Muscle layer of colon (tissue), 2 donors: ENCODE data around the gene CACNA2D1.

ENCODE experiments used
- H3K27ac ChIP-seq: one replicate; pipeline ENCODE4 v1.7.0; 2013; ENCODE audit warnings: low read depth, mild to moderate bottlenecking, low read length, moderate library complexity
- H3K27me3 ChIP-seq, 2 donors: one replicate each; pipeline ENCODE4 v1.7.0; 2013; ENCODE audit warnings: low read length in 2 of 2, mild to moderate bottlenecking in 2 of 2; ENCODE audit not compliant: insufficient read depth in 2 of 2, control insufficient read depth in 1 of 2
- H3K36me3 ChIP-seq: one replicate; pipeline ENCODE4 v1.7.0; 2013; ENCODE audit warnings: mild to moderate bottlenecking, low read length; ENCODE audit not compliant: insufficient read depth
- H3K4me1 ChIP-seq: one replicate; pipeline ENCODE4 v1.7.0; 2013; ENCODE audit warnings: mild to moderate bottlenecking, low read length; ENCODE audit not compliant: insufficient read depth
- H3K4me3 ChIP-seq, 2 donors: one replicate each; pipeline ENCODE4 v1.7.0; 2013; ENCODE audit warnings: low read length in 2 of 2, low read depth in 1 of 2, mild to moderate bottlenecking in 1 of 2, moderate library complexity in 1 of 2
- H3K9ac ChIP-seq: one replicate; pipeline ENCODE4 v1.7.0; 2013; ENCODE audit warnings: low read length
- H3K9me3 ChIP-seq: one replicate; pipeline ENCODE4 v1.7.0; 2013; ENCODE audit warnings: mild to moderate bottlenecking, low read length
- donor health status: abdominal sarcoma.
- donor health status: Adenocarcinoma of cecum.

CACNA2D1 gene

GRCh38 chr7:82330706-82331215 is 112.8 kb downstream of the CACNA2D1 start:
- Histone ChIP-seq H3K9me3 (no peaks in the 10 kb centered on the region), H3K4me1 (peaks cover 6% of the 10 kb centered on the region), H3K4me3 (no peak overlapping the region), H3K27ac (no peak overlapping the region), H3K36me3 (no peaks in the 10 kb centered on the region), H3K27me3 (no peaks in the 10 kb centered on the region), H3K9ac (no peak overlapping the region)

DNA sequence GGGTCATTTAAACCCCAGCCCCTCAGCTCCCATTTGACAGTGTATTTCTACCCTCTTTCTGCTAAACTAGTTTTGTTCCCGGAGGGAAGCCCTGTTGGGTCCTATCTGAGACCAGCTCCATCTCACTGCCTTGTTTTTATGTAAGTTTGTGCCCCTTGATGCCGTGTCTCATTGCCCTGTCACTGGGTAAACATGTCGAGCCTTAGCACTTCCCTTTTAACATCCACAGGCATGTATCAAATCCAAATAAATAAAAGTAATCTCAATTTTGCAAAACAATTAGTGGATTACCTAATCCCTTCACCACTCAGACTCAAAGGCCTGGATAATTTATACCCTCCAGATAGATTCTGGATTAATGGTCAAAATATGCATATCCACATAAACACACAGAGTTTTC is 115.7 kb downstream of the CACNA2D1 start:
- Histone ChIP-seq H3K27ac (no peak overlapping the region), H3K9ac (no peak overlapping the region), H3K27me3 (no peaks in the 10 kb centered on the region), H3K36me3 (no peaks in the 10 kb centered on the region), H3K4me1 (no peaks in the 10 kb centered on the region), H3K9me3 (no peaks in the 10 kb centered on the region), H3K4me3 (no peak overlapping the region)

GRCh38 chr7:82325416-82325815 is 118.2 kb downstream of the CACNA2D1 start:
- no peak overlapping the region for H3K4me3 ChIP-seq
- no peak overlapping the region for H3K9ac ChIP-seq
- no peak overlapping the region for H3K27ac ChIP-seq
- no peaks in the 10 kb centered on the region for H3K9me3 ChIP-seq
- no peaks in the 10 kb centered on the region for H3K36me3 ChIP-seq
- H3K4me1 ChIP-seq: no peaks in the 10 kb centered on the region
- H3K27me3 ChIP-seq: no peaks in the 10 kb centered on the region

DNA sequence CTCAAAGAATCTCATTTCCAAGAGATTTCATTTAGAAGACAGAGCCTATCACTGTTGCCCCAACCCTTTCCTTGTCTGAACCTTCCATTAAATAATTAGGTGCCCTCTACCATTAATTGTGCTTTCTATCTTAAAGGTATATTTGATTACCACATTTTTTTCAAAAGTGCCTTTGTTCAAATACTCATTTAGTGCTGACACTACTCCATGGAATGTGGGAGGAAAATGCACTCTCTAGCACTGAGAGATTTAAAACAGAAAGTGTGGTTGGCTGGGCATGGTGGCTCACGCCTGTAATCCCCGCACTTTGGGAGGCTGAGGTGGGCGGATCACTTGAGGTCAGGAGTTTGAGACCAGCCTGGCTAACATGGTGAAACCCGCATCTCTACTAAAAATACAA is 119.8 kb downstream of the CACNA2D1 start:
- Histone ChIP-seq H3K36me3 (no peaks in the 10 kb centered on the region), H3K27ac (no peak overlapping the region), H3K4me1 (peaks cover 7% of the 10 kb centered on the region), H3K9ac (no peak overlapping the region), H3K9me3 (no peaks in the 10 kb centered on the region), H3K4me3 (no peak overlapping the region), H3K27me3 (no peaks in the 10 kb centered on the region)

DNA sequence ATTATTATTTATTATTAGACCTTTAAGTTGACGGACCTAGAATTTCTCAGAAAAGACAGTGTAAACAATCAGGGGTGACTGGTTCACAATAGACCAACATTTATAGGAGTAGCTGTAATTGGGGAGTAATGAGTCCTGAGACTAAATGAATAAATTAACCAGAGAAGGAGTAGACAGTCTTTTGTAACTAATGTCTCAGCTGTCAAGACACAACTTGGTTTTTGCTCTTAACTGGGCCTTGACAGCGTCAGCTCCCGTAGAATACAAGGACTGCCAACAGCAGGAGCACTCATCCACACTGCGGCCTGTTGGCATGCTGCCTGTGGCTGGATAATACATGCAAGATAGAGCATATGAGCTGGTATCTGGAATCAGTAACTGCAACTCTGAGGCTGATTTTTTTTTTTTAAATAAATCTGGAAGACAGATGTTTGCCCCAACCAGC is 123.9 kb downstream of the CACNA2D1 start:
- H3K9me3 ChIP-seq: no peaks in the 10 kb centered on the region
- H3K9ac ChIP-seq: no peak overlapping the region
- no peak overlapping the region for H3K4me3 ChIP-seq
- peaks cover 24% of the 10 kb centered on the region for H3K4me1 ChIP-seq
- no peak overlapping the region for H3K27ac ChIP-seq
- no peaks in the 10 kb centered on the region for H3K27me3 ChIP-seq
- no peaks in the 10 kb centered on the region for H3K36me3 ChIP-seq

- no peak overlapping the region for H3K27ac ChIP-seq
- H3K4me3 ChIP-seq: no peak overlapping the region
- H3K4me1 ChIP-seq: peaks cover 24% of the 10 kb centered on the region
- H3K9me3 ChIP-seq: no peaks in the 10 kb centered on the region
- no peaks in the 10 kb centered on the region for H3K27me3 ChIP-seq
- H3K36me3 ChIP-seq: no peaks in the 10 kb centered on the region
- H3K9ac ChIP-seq: no peak overlapping the region
These were observed 124.8 kb downstream of the CACNA2D1 start for GRCh38 chr7:82318786-82319185.

GRCh38 chr7:82317760-82318159 is 125.8 kb downstream of the CACNA2D1 start:
- H3K27ac ChIP-seq: no peak overlapping the region

GRCh38 chr7:82317257-82317721 is 126.3 kb downstream of the CACNA2D1 start:
- Histone ChIP-seq H3K9me3 (no peaks in the 10 kb centered on the region), H3K4me3 (peak overlapping the region in 1 of 2 donors; percentile 9), H3K27me3 (no peaks in the 10 kb centered on the region), H3K4me1 (peaks cover 24% of the 10 kb centered on the region), H3K9ac (no peak overlapping the region), H3K36me3 (no peaks in the 10 kb centered on the region), H3K27ac (no peak overlapping the region)

More at GRCh38 chr7:82317760-82318159, 125.8 kb downstream of the CACNA2D1 start:
- Histone ChIP-seq H3K36me3 (no peaks in the 10 kb centered on the region), H3K4me3 (no peak overlapping the region), H3K4me1 (peaks cover 24% of the 10 kb centered on the region), H3K9ac (no peak overlapping the region), H3K9me3 (no peaks in the 10 kb centered on the region), H3K27me3 (no peaks in the 10 kb centered on the region)

- Histone ChIP-seq H3K36me3 (no peaks in the 10 kb centered on the region), H3K27ac (no peak overlapping the region), H3K4me1 (peaks cover 15% of the 10 kb centered on the region), H3K4me3 (no peak overlapping the region), H3K9me3 (no peaks in the 10 kb centered on the region), H3K27me3 (no peaks in the 10 kb centered on the region), H3K9ac (no peak overlapping the region)
These were observed 130.3 kb downstream of the CACNA2D1 start for GRCh38 chr7:82313269-82313668.

DNA sequence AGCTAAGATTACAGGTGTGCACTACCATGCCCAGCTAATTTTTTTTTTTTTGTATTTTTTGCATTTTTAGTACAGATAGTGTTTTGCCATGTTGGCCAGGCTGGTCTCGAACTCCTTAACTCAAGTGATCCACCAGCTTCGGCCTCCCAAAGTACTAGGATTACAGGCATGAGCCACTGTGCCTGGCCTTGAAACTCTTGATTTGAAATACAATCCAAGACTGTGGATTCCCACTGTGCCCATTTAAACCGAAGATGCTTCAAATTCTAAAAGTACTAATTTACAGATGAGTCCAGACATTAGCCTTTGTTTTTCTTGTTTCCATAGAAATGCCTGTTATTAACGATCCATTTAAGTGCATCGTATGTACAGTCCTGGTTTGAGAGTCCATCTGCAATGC is 130.9 kb downstream of the CACNA2D1 start:
- Histone ChIP-seq H3K4me3 (no peak overlapping the region), H3K9ac (no peak overlapping the region), H3K27ac (no peak overlapping the region), H3K4me1 (peaks cover 9% of the 10 kb centered on the region), H3K9me3 (no peaks in the 10 kb centered on the region), H3K27me3 (no peaks in the 10 kb centered on the region), H3K36me3 (no peaks in the 10 kb centered on the region)

GRCh38 chr7:82305347-82306005 is 138.1 kb downstream of the CACNA2D1 start:
- H3K4me3 ChIP-seq: no peak overlapping the region
- H3K4me1 ChIP-seq: no peaks in the 10 kb centered on the region
- no peaks in the 10 kb centered on the region for H3K36me3 ChIP-seq

DNA sequence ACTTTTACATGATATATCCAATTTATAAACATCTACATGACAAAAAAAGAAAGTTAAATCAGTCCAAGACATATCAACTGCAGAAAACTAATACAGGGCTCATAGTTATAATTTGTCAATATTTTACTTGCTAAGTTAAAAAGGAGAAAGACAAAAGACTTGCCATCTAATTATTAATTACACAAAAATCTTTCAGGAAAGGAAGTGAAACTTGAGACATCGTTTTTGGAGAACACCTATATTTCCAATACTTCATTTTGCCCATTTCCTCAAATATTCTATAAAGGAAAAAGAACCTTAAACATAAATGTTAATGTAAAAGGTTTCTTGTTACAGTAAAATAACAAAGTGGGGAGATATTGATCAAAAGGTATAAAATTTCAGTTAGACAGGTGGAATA is 148.7 kb downstream of the CACNA2D1 start:
- no peak overlapping the region for H3K27ac ChIP-seq
- no peaks in the 10 kb centered on the region for H3K4me1 ChIP-seq
- no peak overlapping the region for H3K4me3 ChIP-seq
- H3K9ac ChIP-seq: no peak overlapping the region
- H3K36me3 ChIP-seq: no peaks in the 10 kb centered on the region
- no peaks in the 10 kb centered on the region for H3K27me3 ChIP-seq
- no peaks in the 10 kb centered on the region for H3K9me3 ChIP-seq

More at GRCh38 chr7:82305347-82306005, 138.1 kb downstream of the CACNA2D1 start:
- Histone ChIP-seq H3K27ac (no peak overlapping the region), H3K27me3 (no peaks in the 10 kb centered on the region), H3K9ac (no peak overlapping the region), H3K9me3 (no peaks in the 10 kb centered on the region)
